NCI-H1092 (cell line): ENCODE measurements around the gene HIRIP3.
"Not testable (repeated sequence)": the region's sequence is repeated elsewhere in the genome, so short reads cannot be mapped to it uniquely, and the experiment has no call there.

Experiments
- DNase-seq: peaks from one replicate; lab custom pipeline; 2025; lab: John Stamatoyannopoulos, UW

HIRIP3 gene

GRCh38 chr16:29959821-29960220 lies 35.6 kb downstream of the HIRIP3 start:
- DNase-seq = not testable (repeated sequence)

DNA sequence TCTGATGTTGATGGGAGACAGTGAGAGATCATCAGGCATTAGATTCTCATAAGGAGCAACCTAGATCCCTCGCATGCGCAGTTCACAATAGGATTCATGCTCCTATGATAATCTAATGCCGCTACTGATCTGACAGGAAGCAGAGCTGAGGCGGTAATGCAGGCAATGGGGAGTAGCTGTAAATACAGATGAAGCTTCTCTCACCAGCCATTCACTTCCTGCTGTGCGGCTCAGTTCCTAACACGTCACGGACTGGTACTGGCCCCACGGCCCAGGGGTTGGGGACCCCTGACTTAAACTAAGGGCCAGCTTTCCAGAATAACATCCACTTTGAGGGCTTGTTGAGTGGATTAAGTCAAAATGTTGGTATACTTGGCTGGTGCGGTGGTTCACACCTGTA lies 36.1 kb downstream of the HIRIP3 start:
- no peak for DNase-seq

DNA sequence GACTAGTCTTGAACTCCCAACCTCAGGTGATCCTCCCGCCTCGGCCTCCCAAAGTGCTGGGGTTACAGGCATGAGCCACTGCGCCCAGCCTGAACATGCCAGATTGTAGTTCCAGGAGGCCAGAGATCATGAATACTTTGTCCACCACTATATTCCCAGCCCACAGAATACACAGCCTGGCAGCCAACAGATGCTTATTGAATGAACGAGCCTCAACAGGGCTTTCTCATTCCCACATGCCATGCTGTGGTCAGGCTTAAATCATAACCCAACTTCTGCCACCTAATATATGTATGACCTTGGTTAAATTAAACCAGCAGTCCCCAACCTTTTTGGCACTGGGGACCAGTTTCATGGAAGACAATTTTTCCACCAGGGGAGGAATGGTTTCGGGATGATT lies 36.7 kb downstream of the HIRIP3 start:
- no peak for DNase-seq

DNA sequence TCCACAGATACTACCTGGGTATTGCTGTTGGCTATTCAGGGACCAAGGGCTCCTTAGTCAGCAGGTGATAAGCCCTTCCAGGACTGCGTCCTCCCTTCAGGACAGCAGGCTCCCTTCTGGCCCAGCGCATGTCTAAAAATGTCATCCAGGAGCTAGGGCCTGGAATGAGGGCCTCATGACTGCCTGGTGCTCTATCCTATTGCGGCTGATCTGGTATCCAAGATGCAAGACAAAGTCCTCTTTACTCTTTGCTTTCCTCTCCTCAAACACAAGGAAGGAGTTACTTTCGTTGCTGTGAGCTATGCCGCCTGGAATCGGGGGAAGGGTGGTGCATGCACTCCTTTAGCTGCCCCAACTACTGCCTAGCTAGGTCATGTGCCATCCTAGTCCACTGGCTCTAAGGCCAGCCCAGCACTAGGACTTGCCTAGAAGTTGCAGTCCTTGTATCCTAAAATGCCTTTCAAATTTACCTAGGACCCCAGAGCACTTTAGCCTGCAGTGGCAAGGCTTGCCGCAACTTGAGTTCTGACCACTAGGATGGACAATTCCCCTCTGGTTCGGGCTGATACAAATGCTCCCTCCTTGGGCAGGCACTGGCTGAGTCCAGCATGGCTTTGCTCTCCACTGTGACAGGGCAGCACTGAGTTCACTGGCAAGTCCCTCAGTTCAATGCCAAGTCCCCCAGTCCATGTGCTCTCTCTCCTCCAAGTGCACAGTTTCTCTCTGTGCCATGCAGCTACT lies 43.6 kb downstream of the HIRIP3 start:
- no peak for DNase-seq

- DNase-seq = no peak
These were observed 44.5 kb downstream of the HIRIP3 start for GRCh38 chr16:29950806-29951461.

DNA sequence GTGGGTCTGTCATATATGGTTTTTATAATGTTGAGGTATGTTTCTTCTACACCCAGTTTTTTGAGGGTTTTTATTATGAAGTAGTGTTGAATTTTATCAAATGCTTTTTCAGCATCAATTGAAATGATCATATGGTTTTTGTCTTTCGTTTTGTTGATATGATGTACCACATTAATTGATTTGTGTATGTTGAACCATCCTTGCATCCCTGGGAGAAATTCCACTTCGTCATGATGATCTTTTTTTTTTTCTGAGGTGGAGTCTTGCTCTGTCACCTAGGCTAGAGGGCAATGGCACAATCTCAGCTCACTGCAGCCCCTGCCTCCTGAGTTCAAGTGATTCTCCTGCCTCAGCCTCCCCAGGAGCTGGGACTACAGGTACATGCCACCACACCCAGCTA lies 47.5 kb downstream of the HIRIP3 start:
- no peak for DNase-seq

- DNase-seq = no peak
These were observed 51.3 kb downstream of the HIRIP3 start for GRCh38 chr16:29943846-29944799.
